ENCODE measurements around the gene POLDIP3.
"Not testable (repeated sequence)": the region's sequence is repeated elsewhere in the genome, so short reads cannot be mapped to it uniquely, and the experiment has no call there.

Gene POLDIP3

GRCh38 chr22:42617155-42617983, 2.7 kb upstream of the POLDIP3 start:
- POLR2A ChIA-PET: interaction anchor here (2.7 kb wide), 1 partner anchor 32 kb away, joined by 10 read pairs; no protein-coding TSS in a partner anchor
- no peaks in the 10 kb centered on the region for H3K9me3 ChIP-seq (ENCODE audit: control insufficient read depth, insufficient read depth, low read depth, low read length)
- peaks cover 10% of the 10 kb centered on the region for H3K4me1 ChIP-seq (ENCODE audit: control insufficient read depth, insufficient read depth, low read length)
- H3K4me3 ChIP-seq (ENCODE audit: low read depth, low read length): no peak overlapping the region
- TF ChIP-seq ZNF112 (tag by site-specific recombination; IDR thresholded peaks at IDR 0.05): no peak
- TF ChIP-seq ZNF175 (tag by site-specific recombination; IDR thresholded peaks at IDR 0.05): no peak
- TF ChIP-seq, protein P1, sequence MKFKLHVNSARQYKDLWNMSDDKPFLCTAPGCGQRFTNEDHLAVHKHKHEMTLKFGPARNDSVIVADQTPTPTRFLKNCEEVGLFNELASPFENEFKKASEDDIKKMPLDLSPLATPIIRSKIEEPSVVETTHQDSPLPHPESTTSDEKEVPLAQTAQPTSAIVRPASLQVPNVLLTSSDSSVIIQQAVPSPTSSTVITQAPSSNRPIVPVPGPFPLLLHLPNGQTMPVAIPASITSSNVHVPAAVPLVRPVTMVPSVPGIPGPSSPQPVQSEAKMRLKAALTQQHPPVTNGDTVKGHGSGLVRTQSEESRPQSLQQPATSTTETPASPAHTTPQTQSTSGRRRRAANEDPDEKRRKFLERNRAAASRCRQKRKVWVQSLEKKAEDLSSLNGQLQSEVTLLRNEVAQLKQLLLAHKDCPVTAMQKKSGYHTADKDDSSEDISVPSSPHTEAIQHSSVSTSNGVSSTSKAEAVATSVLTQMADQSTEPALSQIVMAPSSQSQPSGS (tag by site-specific recombination; IDR thresholded peaks at IDR 0.05; ENCODE audit: low read depth): no peak
- TF ChIP-seq ZNF2 (tag by site-specific recombination; IDR thresholded peaks at IDR 0.05): no peak
- no peak for TF ChIP-seq OSR2 (tag by site-specific recombination; IDR thresholded peaks at IDR 0.05)
- no peak for TF ChIP-seq ZBTB44 (tag by site-specific recombination; IDR thresholded peaks at IDR 0.05)
- no peak for TF ChIP-seq ZNF530 (tag by site-specific recombination; IDR thresholded peaks at IDR 0.05; ENCODE audit: low read depth)
- TF ChIP-seq ZNF843 (tag by site-specific recombination; IDR thresholded peaks at IDR 0.05): no peak
- no peak for TF ChIP-seq ZNF221 (tag by site-specific recombination; IDR thresholded peaks at IDR 0.05; ENCODE audit: borderline replicate concordance)
- TF ChIP-seq ZNF239 (tag by site-specific recombination; IDR thresholded peaks at IDR 0.05): no peak
- TF ChIP-seq PRDM1 (tag by site-specific recombination; IDR thresholded peaks at IDR 0.05): no peak
- no peak for TF ChIP-seq ZNF324 (tag by site-specific recombination; IDR thresholded peaks at IDR 0.05)
- TF ChIP-seq KLF8 (tag by site-specific recombination; IDR thresholded peaks at IDR 0.05): no peak
- no peak for TF ChIP-seq ZNF433 (tag by site-specific recombination; IDR thresholded peaks at IDR 0.05; ENCODE audit: low read depth)
- TF ChIP-seq ZNF350 (tag by site-specific recombination; IDR thresholded peaks at IDR 0.05): no peak
- no peak for TF ChIP-seq ZBTB7A (tag by site-specific recombination; IDR thresholded peaks at IDR 0.05; ENCODE audit: low read depth)
- TF ChIP-seq ZXDB (tag by site-specific recombination; IDR thresholded peaks at IDR 0.05): no peak
- TF ChIP-seq, protein P2, sequence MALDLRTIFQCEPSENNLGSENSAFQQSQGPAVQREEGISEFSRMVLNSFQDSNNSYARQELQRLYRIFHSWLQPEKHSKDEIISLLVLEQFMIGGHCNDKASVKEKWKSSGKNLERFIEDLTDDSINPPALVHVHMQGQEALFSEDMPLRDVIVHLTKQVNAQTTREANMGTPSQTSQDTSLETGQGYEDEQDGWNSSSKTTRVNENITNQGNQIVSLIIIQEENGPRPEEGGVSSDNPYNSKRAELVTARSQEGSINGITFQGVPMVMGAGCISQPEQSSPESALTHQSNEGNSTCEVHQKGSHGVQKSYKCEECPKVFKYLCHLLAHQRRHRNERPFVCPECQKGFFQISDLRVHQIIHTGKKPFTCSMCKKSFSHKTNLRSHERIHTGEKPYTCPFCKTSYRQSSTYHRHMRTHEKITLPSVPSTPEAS (tag by site-specific recombination; IDR thresholded peaks at IDR 0.05): no peak
- CTCF ChIA-PET: interaction anchor here (1.4 kb wide), 1 partner anchor 202 kb away, joined by 5 read pairs; no protein-coding TSS in a partner anchor
- peaks cover 0 to 29% of the 10 kb centered on the region in 2 experiments; a peak in 2 of 3 replicates for H3K36me3 ChIP-seq (ENCODE audit: control insufficient read depth in 2 of 2, insufficient read depth in 1 of 2, low read length in 2 of 2)
- H3K27ac ChIP-seq (ENCODE audit: extremely low read depth, low read depth, low read length): no peak overlapping the region

- Histone ChIP-seq H3K4me3 (ENCODE audit: low read depth, low read length) (peak overlapping the region; percentile 15), H3K27ac (ENCODE audit: extremely low read depth, low read depth, low read length) (peak overlapping the region; percentile 86), H3K36me3 (ENCODE audit: control insufficient read depth in 2 of 2, insufficient read depth in 1 of 2, low read length in 2 of 2) (peaks cover 9 to 42% of the 10 kb centered on the region in 2 experiments)
- CTCF ChIA-PET: interaction anchor here (0.6 kb wide), 1 partner anchor 62 kb away, joined by 4 read pairs; the partner anchor contains the start of gene SERHL2
- POLR2A ChIA-PET: interaction anchor here (0.7 to 2.7 kb wide), 9 partner anchors 16 to 478 kb away, joined by 3 to 18 read pairs (median 4); partner anchors contain the start of gene CYB5R3
- H3K4me1 ChIP-seq (ENCODE audit: control insufficient read depth, insufficient read depth, low read length); H3K9me3 ChIP-seq (ENCODE audit: control insufficient read depth, insufficient read depth, low read depth, low read length): not testable (repeated sequence)
Measured at GRCh38 chr22:42615860-42616175, 1.1 kb upstream of the POLDIP3 start.

Data from HEK293 (cell line).